Tibial artery (tissue), 4 donors: ENCODE measurements around the gene CHIC1.
"Not testable (repeated sequence)": the region's sequence is repeated elsewhere in the genome, so short reads cannot be mapped to it uniquely, and the experiment has no call there.

Experiments
- DNase-seq, 2 donors: peaks; one replicate each; pipeline ENCODE4 v3.0.0-alpha.2; 2019
- H3K27ac ChIP-seq, 2 donors: fragments of 200-600 bp; sonication (generic) in 1 of 2; 1 replicate in 1 of 2; 2 replicates in 1 of 2; pipeline ENCODE4 v1.5.1; 2018 to 2019; ENCODE audit warnings: mild to moderate bottlenecking in 1 of 2
- H3K27me3 ChIP-seq, 2 donors: fragments of 200-600 bp; sonication (generic) in 1 of 2; one replicate each; pipeline versions ENCODE4 v1.5.1 to v1.6.0; 2016 to 2019
- H3K36me3 ChIP-seq, 3 donors: fragments of 200-600 bp; sonication (generic) in 2 of 3; one replicate each; pipeline ENCODE4 v1.5.1; 2016 to 2019; ENCODE audit warnings: mild to moderate bottlenecking in 2 of 3
- H3K4me1 ChIP-seq, 4 donors: fragments of 200-600 bp; sonication (generic) in 2 of 4; 1 replicate in 3 of 4; 2 replicates in 1 of 4; pipeline ENCODE4 v1.5.1; 2016 to 2019
- H3K4me3 ChIP-seq, 2 donors: fragments of 200-600 bp; sonication (generic) in 1 of 2; 1 replicate in 1 of 2; 2 replicates in 1 of 2; pipeline ENCODE4 v1.5.1; 2018 to 2019; ENCODE audit warnings: mild to moderate bottlenecking in 2 of 2
- H3K9me3 ChIP-seq, 3 donors: fragments of 200-600 bp; sonication (generic) in 1 of 3; one replicate each; pipeline ENCODE4 v1.5.1; 2016 to 2019
- intact Hi-C: fragments of 100-400 bp; cut with DNase I; formaldehyde crosslinking; loops from one replicate; pipeline ENCODE4 v1.15.0; 2023; ENCODE audit warnings: low total_unique reads
- TF ChIP-seq, protein P1 (sequence below), 2 experiments: fragments of 200-600 bp in 1 of 2; fragments of 450-650 bp in 1 of 2; IDR thresholded peaks; one replicate each; pipeline ENCODE4 v1.5.1; 2017 to 2019; ENCODE audit warnings: antibody characterized with exemption in 2 of 2, mild to moderate bottlenecking in 1 of 2, moderate library complexity in 1 of 2

Gene CHIC1

DNA sequence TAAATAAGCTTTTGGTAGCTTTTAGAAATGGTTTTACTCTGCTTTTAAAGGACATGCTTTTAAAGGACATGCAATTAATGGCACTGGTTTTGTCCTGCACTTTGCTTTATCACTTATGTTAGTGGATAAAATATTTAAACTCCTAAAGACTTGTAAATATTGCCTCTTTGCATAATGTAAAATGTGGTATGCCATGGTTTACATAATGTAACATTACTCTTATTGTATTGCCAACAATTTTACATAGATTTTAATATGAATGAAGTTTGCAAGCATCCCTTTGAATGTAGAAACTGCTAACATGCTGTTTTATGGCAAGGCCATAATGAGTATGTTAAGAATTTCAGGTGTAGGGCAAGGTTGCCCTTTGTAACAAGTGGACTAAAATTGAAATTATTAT lies 118.4 kb downstream of the CHIC1 start:
- peaks cover 0 to 2% (median 0%) of the 10 kb centered on the region in 3 donors for H3K9me3 ChIP-seq
- TF ChIP-seq, protein P1, sequence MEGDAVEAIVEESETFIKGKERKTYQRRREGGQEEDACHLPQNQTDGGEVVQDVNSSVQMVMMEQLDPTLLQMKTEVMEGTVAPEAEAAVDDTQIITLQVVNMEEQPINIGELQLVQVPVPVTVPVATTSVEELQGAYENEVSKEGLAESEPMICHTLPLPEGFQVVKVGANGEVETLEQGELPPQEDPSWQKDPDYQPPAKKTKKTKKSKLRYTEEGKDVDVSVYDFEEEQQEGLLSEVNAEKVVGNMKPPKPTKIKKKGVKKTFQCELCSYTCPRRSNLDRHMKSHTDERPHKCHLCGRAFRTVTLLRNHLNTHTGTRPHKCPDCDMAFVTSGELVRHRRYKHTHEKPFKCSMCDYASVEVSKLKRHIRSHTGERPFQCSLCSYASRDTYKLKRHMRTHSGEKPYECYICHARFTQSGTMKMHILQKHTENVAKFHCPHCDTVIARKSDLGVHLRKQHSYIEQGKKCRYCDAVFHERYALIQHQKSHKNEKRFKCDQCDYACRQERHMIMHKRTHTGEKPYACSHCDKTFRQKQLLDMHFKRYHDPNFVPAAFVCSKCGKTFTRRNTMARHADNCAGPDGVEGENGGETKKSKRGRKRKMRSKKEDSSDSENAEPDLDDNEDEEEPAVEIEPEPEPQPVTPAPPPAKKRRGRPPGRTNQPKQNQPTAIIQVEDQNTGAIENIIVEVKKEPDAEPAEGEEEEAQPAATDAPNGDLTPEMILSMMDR (IDR thresholded peaks at IDR 0.05) = no peak
- no peaks in the 10 kb centered on the region for H3K36me3 ChIP-seq
- no peaks in the 10 kb centered on the region for H3K4me1 ChIP-seq
- H3K27ac ChIP-seq = no peak overlapping the region
- no peak for DNase-seq
- H3K27me3 ChIP-seq = no peaks in the 10 kb centered on the region
- H3K4me3 ChIP-seq = no peak overlapping the region
- intact Hi-C loops = no loop called here

DNA sequence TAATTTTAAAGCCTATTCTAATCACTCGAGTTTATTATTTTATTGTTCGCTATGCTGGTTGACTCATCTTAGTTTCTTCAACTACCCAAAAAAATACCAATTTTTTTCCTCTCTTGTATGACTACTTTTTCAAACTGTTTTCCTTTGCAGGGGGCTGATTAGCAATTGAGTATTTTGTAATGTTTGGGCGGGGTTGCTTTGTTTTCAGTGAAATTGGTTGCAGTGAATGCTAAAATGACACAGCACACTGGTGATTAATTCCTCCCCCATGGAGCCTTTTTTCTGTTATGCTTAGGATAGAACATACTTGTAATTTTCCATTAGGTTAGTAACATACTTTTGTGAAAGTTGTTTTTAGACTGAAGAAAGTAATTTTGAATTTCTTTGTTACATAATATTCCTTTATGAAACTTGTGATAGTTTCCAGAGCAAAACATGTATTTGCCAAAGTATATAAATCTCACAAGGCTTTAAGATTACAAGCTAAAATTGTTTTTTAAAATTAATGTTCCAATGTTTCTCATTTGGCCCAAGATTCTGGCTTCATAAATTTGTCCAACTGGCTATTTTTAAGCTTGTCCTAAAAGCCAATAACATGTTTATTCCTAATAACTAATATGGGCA lies 120.4 kb downstream of the CHIC1 start:
- TF ChIP-seq, protein P1 (IDR thresholded peaks at IDR 0.05) = no peak
- Histone ChIP-seq H3K27me3 (no peaks in the 10 kb centered on the region), H3K27ac (no peak overlapping the region), H3K4me1 (no peaks in the 10 kb centered on the region), H3K4me3 (no peak overlapping the region), H3K36me3 (peaks cover 0 to 12% (median 0%) of the 10 kb centered on the region in 3 donors), H3K9me3 (peaks cover 0 to 4% (median 0%) of the 10 kb centered on the region in 3 donors)
- DNase-seq = no peak
- intact Hi-C loops = no loop called here

DNA sequence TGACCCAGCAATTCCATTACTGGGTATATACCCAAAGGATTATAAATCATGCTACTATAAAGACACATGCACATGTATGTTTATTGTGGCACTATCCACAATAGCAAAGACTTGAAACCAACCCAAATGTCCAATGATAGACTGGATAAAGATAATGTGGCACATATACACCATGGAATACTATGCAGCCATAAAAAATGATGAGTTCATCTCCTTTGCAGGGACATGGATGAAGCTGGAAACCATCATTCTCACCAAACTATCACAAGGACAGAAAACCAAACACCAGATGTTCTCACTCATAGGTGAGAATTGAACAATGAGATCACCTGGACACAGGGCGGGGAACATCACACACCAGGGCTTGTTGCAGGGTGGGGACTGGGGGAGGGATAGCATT lies 144.0 kb downstream of the CHIC1 start:
- H3K27me3 ChIP-seq, H3K4me1 ChIP-seq, H3K27ac ChIP-seq, intact Hi-C loops, H3K36me3 ChIP-seq, H3K4me3 ChIP-seq, DNase-seq: not testable (repeated sequence)
- H3K9me3 ChIP-seq = peaks cover 0 to 25% (median 15%) of the 10 kb centered on the region in 3 donors

DNA sequence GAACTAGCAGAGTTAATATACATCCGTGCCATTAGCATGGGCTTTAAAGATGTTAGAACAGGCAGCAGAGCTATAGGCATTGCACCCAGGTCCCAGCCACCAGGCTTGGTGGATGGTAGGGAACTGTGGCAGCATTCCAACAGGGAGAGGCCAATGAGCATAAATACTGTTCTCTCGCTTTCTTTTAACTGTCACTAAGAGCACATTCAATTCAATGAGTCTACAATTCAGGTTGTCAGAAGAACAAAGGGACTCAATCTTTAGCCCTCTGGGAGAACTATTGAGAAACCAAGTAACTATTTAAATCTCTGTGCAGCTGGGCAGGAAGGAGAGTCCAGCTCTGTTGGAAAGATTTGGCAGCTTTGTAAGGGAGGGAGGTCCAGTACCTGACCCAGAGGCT lies 165.6 kb downstream of the CHIC1 start:
- H3K4me3 ChIP-seq = no peak overlapping the region
- H3K4me1 ChIP-seq = no peaks in the 10 kb centered on the region
- H3K27ac ChIP-seq = no peak overlapping the region
- no peak for DNase-seq
- H3K27me3 ChIP-seq = no peaks in the 10 kb centered on the region
- intact Hi-C loops = no loop called here
- TF ChIP-seq, protein P1 (IDR thresholded peaks at IDR 0.05) = no peak
- no peaks in the 10 kb centered on the region for H3K9me3 ChIP-seq
- H3K36me3 ChIP-seq = no peaks in the 10 kb centered on the region
